CD4-positive, alpha-beta T cell treated with Interleukin-10 for 1 hour (primary cell): Measurements from ENCODE around the gene CDH22.

ENCODE experiments used
- DNase-seq: peaks from one replicate; pipeline ENCODE4 v3.0.0-alpha.2; 2020

CDH22 gene

GRCh38 chr20:46235077-46235476 is 73.2 kb downstream of the CDH22 start:
- DNase-seq, result no peak

GRCh38 chr20:46233701-46234100 is 74.6 kb downstream of the CDH22 start:
- no peak for DNase-seq

GRCh38 chr20:46232539-46232938 is 75.8 kb downstream of the CDH22 start:
- DNase-seq, result no peak

GRCh38 chr20:46230801-46231282 is 77.5 kb downstream of the CDH22 start:
- no peak for DNase-seq

- no peak for DNase-seq
Measured at GRCh38 chr20:46230106-46230491, 78.2 kb downstream of the CDH22 start.

- no peak for DNase-seq
Measured at GRCh38 chr20:46229478-46230105, 78.7 kb downstream of the CDH22 start.

GRCh38 chr20:46228670-46229069 is 79.6 kb downstream of the CDH22 start:
- no peak for DNase-seq

GRCh38 chr20:46227272-46227767 is 81.0 kb downstream of the CDH22 start:
- DNase-seq, result no peak

- DNase-seq, result no peak
Measured at GRCh38 chr20:46226602-46227001, 81.7 kb downstream of the CDH22 start.

- no peak for DNase-seq
Measured at GRCh38 chr20:46222521-46223007, 85.7 kb downstream of the CDH22 start.

- no peak for DNase-seq
Measured at GRCh38 chr20:46221256-46221833, 87.0 kb downstream of the CDH22 start.

GRCh38 chr20:46220455-46221207 is 87.7 kb downstream of the CDH22 start:
- DNase-seq, result no peak

GRCh38 chr20:46219920-46220319 is 88.4 kb downstream of the CDH22 start:
- DNase-seq, result no peak

GRCh38 chr20:46219190-46219589 is 89.1 kb downstream of the CDH22 start:
- DNase-seq, result no peak

GRCh38 chr20:46218656-46219055 is 89.6 kb downstream of the CDH22 start:
- DNase-seq, result no peak

GRCh38 chr20:46217583-46217982 is 90.7 kb downstream of the CDH22 start:
- DNase-seq, result no peak

- DNase-seq, result no peak
Measured at GRCh38 chr20:46216770-46217464, 91.4 kb downstream of the CDH22 start.

GRCh38 chr20:46215913-46216707 is 92.2 kb downstream of the CDH22 start:
- no peak for DNase-seq

- no peak for DNase-seq
Measured at GRCh38 chr20:46214824-46215488, 93.3 kb downstream of the CDH22 start.

GRCh38 chr20:46213946-46214823 is 94.1 kb downstream of the CDH22 start:
- DNase-seq, result no peak

- no peak for DNase-seq
Measured at GRCh38 chr20:46212876-46213275, 95.4 kb downstream of the CDH22 start.
